Fibroblast of lung (primary cell): ENCODE results near the gene SPRED2. TPM values are rescaled to one million over a fixed set of nuclear protein-coding genes. Genes with fewer than 3 reads are reported as not detected.

ENCODE experiments used
- DNase-seq, 2 donors: peaks; one replicate each; pipeline versions ENCODE4 v3.0.0 to v3.0.0-alpha.2; 2010; ENCODE audit warnings: low read depth in 2 of 2
- H2AFZ ChIP-seq: 2 replicates; pipeline ENCODE4 v1.5.1; 2012; ENCODE audit warnings: low read length, control low read depth, inconsistent platforms
- H3K27ac ChIP-seq: 2 replicates; pipeline ENCODE4 v1.5.1; 2011; ENCODE audit warnings: low read length, control low read depth; ENCODE audit not compliant: insufficient read depth
- H3K27me3 ChIP-seq: 2 replicates; pipeline ENCODE4 v1.5.1; 2011; ENCODE audit warnings: mild to moderate bottlenecking, low read length; ENCODE audit not compliant: control insufficient read depth, insufficient read depth
- H3K36me3 ChIP-seq: 2 replicates; pipeline ENCODE4 v1.5.1; 2011; ENCODE audit warnings: low read length; ENCODE audit not compliant: control insufficient read depth, insufficient read depth
- H3K4me1 ChIP-seq: 2 replicates; pipeline ENCODE4 v1.5.1; 2011; ENCODE audit warnings: low read length; ENCODE audit not compliant: control insufficient read depth, insufficient read depth; ENCODE audit errors: extremely low read depth
- H3K4me2 ChIP-seq: 2 replicates; pipeline ENCODE4 v1.5.1; 2011; ENCODE audit warnings: low read length, control low read depth; ENCODE audit not compliant: insufficient read depth; ENCODE audit errors: extremely low read depth
- H3K4me3 ChIP-seq, 4 experiments: fragments of 200-600 bp in 1 of 4; sonication (generic) in 1 of 4; replicated peaks in 1 of 4; 2 replicates each; pipeline ENCODE4 v1.5.1; 2011 to 2016; ENCODE audit warnings: low read length in 4 of 4, low read depth in 3 of 4, mild to moderate bottlenecking in 3 of 4, control low read depth in 2 of 4, inconsistent platforms in 1 of 4, mixed read lengths in 1 of 4; ENCODE audit not compliant: insufficient read depth in 1 of 4; ENCODE audit errors: control extremely low read depth in 1 of 4
- H3K79me2 ChIP-seq: 2 replicates; pipeline ENCODE4 v1.5.1; 2012; ENCODE audit warnings: mild to moderate bottlenecking, low read length, inconsistent platforms; ENCODE audit not compliant: control insufficient read depth, insufficient read depth
- H3K9ac ChIP-seq: 2 replicates; pipeline ENCODE4 v1.5.1; 2011; ENCODE audit warnings: mild to moderate bottlenecking, low read length, control low read depth; ENCODE audit not compliant: insufficient read depth
- H3K9me3 ChIP-seq: 2 replicates; pipeline ENCODE4 v1.5.1; 2012; ENCODE audit warnings: low read depth, low read length; ENCODE audit not compliant: control insufficient read depth, insufficient read depth
- H4K20me1 ChIP-seq: 2 replicates; pipeline ENCODE4 v1.5.1; 2011; ENCODE audit warnings: low read length; ENCODE audit not compliant: control insufficient read depth, insufficient read depth; ENCODE audit errors: extremely low read depth
- CTCF ChIP-seq, 2 donors: IDR thresholded peaks in 1 of 2; conservative IDR thresholded peaks in 1 of 2; 1 replicate in 1 of 2; 2 replicates in 1 of 2; pipeline ENCODE4 v1.5.1; 2011 to 2012; ENCODE audit warnings: low read length in 2 of 2, control low read depth in 1 of 2, inconsistent platforms in 1 of 2, low read depth in 1 of 2, mild to moderate bottlenecking in 1 of 2
- EZH2 ChIP-seq: IDR thresholded peaks from 2 replicates; pipeline ENCODE4 v1.5.1; 2012; ENCODE audit warnings: low read length, control low read depth, mild to moderate bottlenecking; ENCODE audit errors: missing control alignments
- polyA plus RNA-seq, 2 donors: library from polyadenylated mRNA; depleted of rRNA in 1 of 2; stranded (reverse) in 1 of 2; unstranded in 1 of 2; fragments of >200 nt; gene quantifications; 2 replicates each; pipeline ENCODE4 v1.2.1, GENCODE V29; 2011 to 2012; ENCODE audit warnings: missing spikeins in 1 of 2
- total RNA-seq: library from RNA; depleted of rRNA; stranded (reverse); fragments of >200 nt; gene quantifications from 2 replicates; pipeline ENCODE4 v1.2.1, GENCODE V29; 2014

The SPRED2 gene
- total and polyA plus RNA-seq, 2 donors (not counting 1 experiment from before 2014, with no cell fraction given), result 9.4 to 26.1 TPM

GRCh38 chr2:65316072-65316471 is 116.3 kb downstream of the SPRED2 start:
- H3K27me3 ChIP-seq, result no peaks in the 10 kb centered on the region
- peak overlapping the region; percentile 84 for H3K27ac ChIP-seq
- H3K79me2 ChIP-seq, result peaks cover 9% of the 10 kb centered on the region
- H3K9ac ChIP-seq, result peak overlapping the region; percentile 28
- no peaks in the 10 kb centered on the region for H3K9me3 ChIP-seq
- H3K4me2 ChIP-seq, result peak overlapping the region; percentile 54
- H4K20me1 ChIP-seq, result no peaks in the 10 kb centered on the region
- no peak for TF ChIP-seq CTCF (conservative IDR thresholded peaks at IDR 0.05 in 1 of 2, IDR thresholded peaks at IDR 0.05 in 1 of 2; ENCODE audit: low read depth in 1 of 2, low read length in 2 of 2)
- TF ChIP-seq EZH2, result no peak
- H3K4me1 ChIP-seq, result peaks cover 23% of the 10 kb centered on the region
- H2AFZ ChIP-seq, result no peak overlapping the region
- no peak overlapping the region for H3K4me3 ChIP-seq
- peak; percentile 72 to 96 for DNase-seq
- peaks cover 20% of the 10 kb centered on the region for H3K36me3 ChIP-seq

DNA sequence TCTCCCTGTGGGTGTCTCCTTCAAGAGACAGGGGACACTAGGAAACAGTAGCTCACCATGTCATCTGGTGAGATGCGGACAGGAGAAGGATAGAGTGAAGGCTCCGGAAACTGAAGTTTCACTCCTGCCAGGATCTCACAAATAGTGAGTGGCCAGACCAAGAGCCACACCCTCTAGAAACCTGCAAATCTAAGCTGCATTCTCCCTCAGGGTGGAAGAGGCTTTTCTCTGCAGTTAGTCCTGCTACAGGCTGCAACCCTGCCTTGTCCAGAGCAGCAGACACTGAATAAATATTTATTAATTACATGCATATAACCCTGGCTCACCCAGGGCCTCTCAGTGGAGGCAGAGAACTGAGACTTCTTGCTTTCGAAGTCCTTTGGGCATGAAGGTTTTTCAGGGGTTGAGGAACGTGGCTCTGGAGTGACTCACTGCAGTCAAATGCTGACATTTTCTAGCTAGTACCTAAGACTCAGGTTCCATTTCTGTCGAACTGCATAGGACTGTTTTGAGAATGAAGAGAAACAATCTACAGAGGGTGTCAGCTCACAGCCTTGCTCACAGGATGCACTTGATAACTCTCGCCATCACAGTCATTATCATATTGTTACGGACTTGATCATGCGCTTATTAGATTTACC is 117.5 kb downstream of the SPRED2 start:
- DNase-seq, result peak in 1 of 2 donors; percentile 54
- no peaks in the 10 kb centered on the region for H3K27me3 ChIP-seq
- H4K20me1 ChIP-seq, result no peaks in the 10 kb centered on the region
- peaks cover 17% of the 10 kb centered on the region for H3K4me1 ChIP-seq
- peaks cover 20% of the 10 kb centered on the region for H3K36me3 ChIP-seq
- no peak overlapping the region for H3K4me3 ChIP-seq
- no peak overlapping the region for H2AFZ ChIP-seq
- TF ChIP-seq CTCF (conservative IDR thresholded peaks at IDR 0.05 in 1 of 2, IDR thresholded peaks at IDR 0.05 in 1 of 2; ENCODE audit: low read depth in 1 of 2, low read length in 2 of 2) (no peak), EZH2 (no peak)
- no peak overlapping the region for H3K9ac ChIP-seq
- H3K27ac ChIP-seq, result no peak overlapping the region
- H3K4me2 ChIP-seq, result no peak overlapping the region
- no peaks in the 10 kb centered on the region for H3K9me3 ChIP-seq
- H3K79me2 ChIP-seq, result peaks cover 9% of the 10 kb centered on the region

DNA sequence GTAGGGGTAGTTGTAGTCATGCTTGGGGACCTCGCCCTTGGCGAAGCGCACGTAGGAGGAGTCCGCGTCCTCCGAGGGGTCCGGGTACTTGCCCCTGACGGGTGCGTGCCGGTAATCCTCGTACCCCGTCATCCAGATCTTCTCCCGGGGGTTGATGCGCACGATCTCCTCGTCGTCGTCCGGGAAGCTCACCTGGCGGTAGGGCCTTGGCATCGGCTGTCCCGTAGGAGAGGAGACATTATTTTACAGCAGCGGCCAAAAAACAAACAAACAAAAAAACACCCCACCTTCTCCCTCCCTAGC is 118.5 kb downstream of the SPRED2 start:
- Histone ChIP-seq H3K27me3 (no peaks in the 10 kb centered on the region), H3K9ac (no peak overlapping the region), H4K20me1 (no peaks in the 10 kb centered on the region), H3K4me2 (no peak overlapping the region), H3K4me1 (peaks cover 12% of the 10 kb centered on the region), H3K27ac (no peak overlapping the region), H3K36me3 (peaks cover 17% of the 10 kb centered on the region), H3K79me2 (peaks cover 2% of the 10 kb centered on the region), H3K4me3 (no peak overlapping the region), H2AFZ (no peak overlapping the region), H3K9me3 (no peaks in the 10 kb centered on the region)
- DNase-seq, result no peak
- TF ChIP-seq EZH2 (no peak), CTCF (conservative IDR thresholded peaks at IDR 0.05 in 1 of 2, IDR thresholded peaks at IDR 0.05 in 1 of 2; ENCODE audit: low read depth in 1 of 2, low read length in 2 of 2) (no peak)
